WTC11 (cell line): ENCODE results near the gene C20orf144. TPM values are rescaled to one million over a fixed set of nuclear protein-coding genes. Genes with fewer than 3 reads are reported as not detected.
"Not testable (repeated sequence)": the region's sequence is repeated elsewhere in the genome, so short reads cannot be mapped to it uniquely, and the experiment has no call there.

ENCODE experiments used
- ATAC-seq: fragments of 200-7000 bp; cut with Tn5 transposase; 2 replicates; pipeline ENCODE4 v1.10.0; 2021; ENCODE audit warnings: mild to moderate bottlenecking, moderate library complexity
- CTCF ChIA-PET: fragments of 300-600 bp; sonication (Branson Sonifier 250); formaldehyde crosslinking; loops from one replicate; lab custom pipeline; 2021; ENCODE audit warnings: antibody characterized with exemption; lab: Charles Lee
- POLR2A ChIA-PET: fragments of 350-600 bp; sonication (Branson Sonifier 250); formaldehyde crosslinking; loops from one replicate; lab custom pipeline; 2021; ENCODE audit warnings: antibody characterized with exemption; lab: Charles Lee
- DNase-seq: peaks from one replicate; pipeline ENCODE4 v3.0.0; 2021; ENCODE audit warnings: low spot score
- H3K27ac Mint-ChIP-seq: 2 replicates; pipeline ENCODE4 v1.8.0; 2021; ENCODE audit warnings: mixed read lengths
- H3K27me3 Mint-ChIP-seq: 2 replicates; pipeline ENCODE4 v1.8.0; 2021; ENCODE audit warnings: low read depth, mild to moderate bottlenecking, moderate library complexity, mixed read lengths
- H3K36me3 Mint-ChIP-seq: 2 replicates; pipeline ENCODE4 v1.8.0; 2021; ENCODE audit warnings: mixed read lengths
- H3K4me1 Mint-ChIP-seq: 2 replicates; pipeline ENCODE4 v1.8.0; 2022; ENCODE audit warnings: mixed read lengths
- H3K4me3 Mint-ChIP-seq: 2 replicates; pipeline ENCODE4 v1.8.0; 2021; ENCODE audit warnings: mild to moderate bottlenecking, moderate library complexity, mixed read lengths
- H3K9me3 Mint-ChIP-seq: 2 replicates; pipeline ENCODE4 v1.8.0; 2021; ENCODE audit warnings: mixed read lengths
- EMX1 ChIP-seq: fragments of 250-450 bp; sonication (Bioruptor Pico); IDR thresholded peaks from 2 replicates; pipeline ENCODE4 v1.8.0; 2021; ENCODE audit warnings: mild to moderate bottlenecking
- GABPB1 ChIP-seq: sonication (generic); formaldehyde crosslinking; IDR thresholded peaks from 2 replicates; pipeline ENCODE4 v1.8.1; 2023; ENCODE audit warnings: mild to moderate bottlenecking, missing genetic modification reagents
- GRHL2 ChIP-seq: fragments of 250-450 bp; sonication (Bioruptor Pico); IDR thresholded peaks from 2 replicates; pipeline ENCODE4 v1.8.0; 2022; ENCODE audit warnings: mild to moderate bottlenecking, moderate library complexity; ENCODE audit not compliant: insufficient replicate concordance, severe bottlenecking
- NR2C2 ChIP-seq: sonication (generic); formaldehyde crosslinking; IDR thresholded peaks from 2 replicates; pipeline ENCODE4 v1.8.0; 2022; ENCODE audit warnings: mild to moderate bottlenecking, missing genetic modification reagents
- NR3C1 ChIP-seq: sonication (generic); formaldehyde crosslinking; conservative IDR thresholded peaks from 2 replicates; pipeline ENCODE4 v1.8.1; 2023; ENCODE audit warnings: low read depth, mild to moderate bottlenecking, missing genetic modification reagents
- PRDM15 ChIP-seq: sonication (generic); formaldehyde crosslinking; IDR thresholded peaks from 2 replicates; pipeline ENCODE4 v1.8.0; 2022; ENCODE audit warnings: missing genetic modification reagents
- PRRX2 ChIP-seq: fragments of 250-450 bp; sonication (Bioruptor Pico); IDR thresholded peaks from 2 replicates; pipeline ENCODE4 v1.8.0; 2021; ENCODE audit warnings: mild to moderate bottlenecking
- TEAD4 ChIP-seq: sonication (generic); formaldehyde crosslinking; IDR thresholded peaks from 2 replicates; pipeline ENCODE4 v1.8.0; 2022; ENCODE audit warnings: mild to moderate bottlenecking, missing genetic modification reagents
- ZNF671 ChIP-seq: fragments of 250-450 bp; sonication (Bioruptor Pico); IDR thresholded peaks from 2 replicates; pipeline ENCODE4 v1.8.0; 2021; ENCODE audit warnings: mild to moderate bottlenecking
- total RNA-seq: library from RNA; stranded (reverse); gene quantifications from 3 replicates; pipeline ENCODE4 v1.2.3, GENCODE V29; 2021
- TF ChIP-seq, protein P1 (sequence below): sonication (generic); formaldehyde crosslinking; IDR thresholded peaks from 2 replicates; pipeline ENCODE4 v1.8.0; 2022; ENCODE audit warnings: mild to moderate bottlenecking, missing genetic modification reagents
- TF ChIP-seq, protein P2 (sequence below): sonication (generic); formaldehyde crosslinking; IDR thresholded peaks from 2 replicates; pipeline ENCODE4 v1.8.1; 2022; ENCODE audit warnings: low read depth, missing genetic modification reagents, borderline replicate concordance
- TF ChIP-seq, protein P3 (sequence below): sonication (generic); formaldehyde crosslinking; IDR thresholded peaks from 2 replicates; pipeline ENCODE4 v1.8.1; 2022; ENCODE audit warnings: missing genetic modification reagents, borderline replicate concordance

C20orf144 gene
- total RNA-seq, 1 experiment from 2014 or later = 0.09 TPM

DNA sequence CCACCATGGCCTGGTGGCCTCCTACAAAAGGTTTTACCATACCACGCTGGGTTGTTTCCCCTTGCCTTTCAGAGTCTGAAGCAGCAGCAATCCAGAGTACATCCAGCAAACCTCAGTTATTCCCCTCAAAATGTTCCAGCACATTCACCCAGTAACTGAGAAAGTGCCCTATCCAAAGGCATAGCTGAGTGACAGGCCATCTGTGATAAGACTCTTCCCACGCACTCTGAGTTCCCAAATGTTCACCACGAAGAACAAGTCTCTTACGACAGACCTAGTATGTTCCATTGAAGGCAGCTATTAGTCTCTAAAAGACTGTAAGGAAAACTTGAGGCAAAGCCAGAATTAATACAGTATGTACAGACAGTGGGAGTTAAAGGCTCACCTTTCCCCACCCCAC is 31.6 kb upstream of the C20orf144 start:
- Mint-ChIP-seq H3K36me3 (peaks cover 26% of the 10 kb centered on the region), H3K4me1 (no peaks in the 10 kb centered on the region), H3K4me3 (no peak overlapping the region), H3K27me3 (no peaks in the 10 kb centered on the region), H3K9me3 (no peaks in the 10 kb centered on the region), H3K27ac (peak overlapping the region; percentile 22; the same call in 1 of the 2 replicates)
- POLR2A ChIA-PET = no interaction called here
- no peak for ATAC-seq
- TF ChIP-seq, protein P1, sequence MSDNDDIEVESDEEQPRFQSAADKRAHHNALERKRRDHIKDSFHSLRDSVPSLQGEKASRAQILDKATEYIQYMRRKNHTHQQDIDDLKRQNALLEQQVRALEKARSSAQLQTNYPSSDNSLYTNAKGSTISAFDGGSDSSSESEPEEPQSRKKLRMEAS (CRISPR knock-in tag) = no peak
- no peak for TF ChIP-seq PRRX2 (CRISPR knock-in tag)
- CTCF ChIA-PET = interaction anchor here (1.0 kb wide), 1 partner anchor 187 kb away, joined by 3 read pairs; the partner anchor contains the start of gene SNTA1
- no peak for DNase-seq

DNA sequence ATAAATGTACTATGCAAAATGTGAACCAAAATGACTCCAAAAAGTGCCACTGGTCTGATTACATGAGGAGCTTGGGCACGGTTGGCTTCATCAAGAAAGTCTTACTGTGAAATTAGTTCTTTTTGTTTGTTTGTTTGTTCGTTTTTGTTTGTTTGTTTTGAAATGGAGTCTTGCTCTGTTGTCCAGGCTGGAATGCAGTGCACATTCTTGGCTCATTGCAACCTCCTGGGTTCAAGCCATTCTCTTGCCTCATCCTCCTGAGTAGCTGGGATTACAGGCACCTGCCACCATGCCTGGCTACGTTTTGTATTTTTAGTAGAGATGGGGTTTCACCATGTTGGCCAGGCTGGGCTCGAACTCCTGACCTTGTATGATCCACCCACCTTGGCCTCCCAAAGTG is 30.2 kb upstream of the C20orf144 start:
- H3K4me1 Mint-ChIP-seq, ATAC-seq, H3K27me3 Mint-ChIP-seq, CTCF ChIA-PET, H3K27ac Mint-ChIP-seq, DNase-seq, H3K9me3 Mint-ChIP-seq, POLR2A ChIA-PET, H3K4me3 Mint-ChIP-seq: not testable (repeated sequence)
- H3K36me3 Mint-ChIP-seq = peaks cover 26% of the 10 kb centered on the region

GRCh38 chr20:33635341-33635740 is 26.8 kb upstream of the C20orf144 start:
- ATAC-seq = no peak
- Mint-ChIP-seq H3K27me3 (no peaks in the 10 kb centered on the region), H3K9me3 (no peaks in the 10 kb centered on the region), H3K36me3 (peaks cover 34% of the 10 kb centered on the region), H3K4me3 (no peak overlapping the region), H3K4me1 (no peaks in the 10 kb centered on the region), H3K27ac (no peak overlapping the region)
- DNase-seq = no peak
- TF ChIP-seq, protein P2, sequence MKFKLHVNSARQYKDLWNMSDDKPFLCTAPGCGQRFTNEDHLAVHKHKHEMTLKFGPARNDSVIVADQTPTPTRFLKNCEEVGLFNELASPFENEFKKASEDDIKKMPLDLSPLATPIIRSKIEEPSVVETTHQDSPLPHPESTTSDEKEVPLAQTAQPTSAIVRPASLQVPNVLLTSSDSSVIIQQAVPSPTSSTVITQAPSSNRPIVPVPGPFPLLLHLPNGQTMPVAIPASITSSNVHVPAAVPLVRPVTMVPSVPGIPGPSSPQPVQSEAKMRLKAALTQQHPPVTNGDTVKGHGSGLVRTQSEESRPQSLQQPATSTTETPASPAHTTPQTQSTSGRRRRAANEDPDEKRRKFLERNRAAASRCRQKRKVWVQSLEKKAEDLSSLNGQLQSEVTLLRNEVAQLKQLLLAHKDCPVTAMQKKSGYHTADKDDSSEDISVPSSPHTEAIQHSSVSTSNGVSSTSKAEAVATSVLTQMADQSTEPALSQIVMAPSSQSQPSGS = no peak
- TF ChIP-seq NR3C1 (CRISPR knock-in tag) = no peak
- CTCF ChIA-PET = interaction anchor here (1.0 kb wide), 1 partner anchor 178 kb away, joined by 3 read pairs; no protein-coding TSS in a partner anchor
- POLR2A ChIA-PET = no interaction called here

DNA sequence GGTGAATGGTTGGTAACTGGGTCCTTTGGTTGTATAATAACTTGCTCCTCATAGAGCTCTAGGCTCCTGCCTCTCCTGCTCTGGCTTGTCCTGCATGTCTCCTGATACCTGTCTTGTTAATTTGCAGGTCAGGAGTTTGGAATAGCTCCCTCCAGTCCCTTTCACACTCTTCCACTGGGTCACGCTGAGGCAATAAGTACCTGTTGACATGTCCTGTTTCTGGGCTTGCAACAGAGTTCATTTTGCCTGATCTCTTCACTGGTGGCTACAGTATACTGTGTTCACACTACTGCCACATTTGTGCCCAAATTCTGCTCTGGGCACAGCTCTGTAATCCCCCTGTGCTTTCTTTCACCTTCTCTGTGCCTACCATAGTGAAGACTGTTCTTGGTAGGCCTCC is 25.4 kb upstream of the C20orf144 start:
- Mint-ChIP-seq H3K27me3 (no peaks in the 10 kb centered on the region), H3K4me1 (no peaks in the 10 kb centered on the region), H3K9me3 (no peaks in the 10 kb centered on the region), H3K4me3 (no peak overlapping the region), H3K36me3 (peaks cover 39% of the 10 kb centered on the region), H3K27ac (no peak overlapping the region)
- no peak for DNase-seq
- TF ChIP-seq, protein P3, sequence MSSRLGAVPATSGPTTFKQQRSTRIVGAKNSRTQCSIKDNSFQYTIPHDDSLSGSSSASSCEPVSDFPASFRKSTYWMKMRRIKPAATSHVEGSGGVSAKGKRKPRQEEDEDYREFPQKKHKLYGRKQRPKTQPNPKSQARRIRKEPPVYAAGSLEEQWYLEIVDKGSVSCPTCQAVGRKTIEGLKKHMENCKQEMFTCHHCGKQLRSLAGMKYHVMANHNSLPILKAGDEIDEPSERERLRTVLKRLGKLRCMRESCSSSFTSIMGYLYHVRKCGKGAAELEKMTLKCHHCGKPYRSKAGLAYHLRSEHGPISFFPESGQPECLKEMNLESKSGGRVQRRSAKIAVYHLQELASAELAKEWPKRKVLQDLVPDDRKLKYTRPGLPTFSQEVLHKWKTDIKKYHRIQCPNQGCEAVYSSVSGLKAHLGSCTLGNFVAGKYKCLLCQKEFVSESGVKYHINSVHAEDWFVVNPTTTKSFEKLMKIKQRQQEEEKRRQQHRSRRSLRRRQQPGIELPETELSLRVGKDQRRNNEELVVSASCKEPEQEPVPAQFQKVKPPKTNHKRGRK (CRISPR knock-in tag) = no peak
- no peak for TF ChIP-seq EMX1 (CRISPR knock-in tag)
- TF ChIP-seq GRHL2 = no peak
- TF ChIP-seq ZNF671 (CRISPR knock-in tag) = no peak
- no peak for TF ChIP-seq GABPB1
- TF ChIP-seq NR2C2 (CRISPR knock-in tag) = no peak
- TF ChIP-seq, protein P1 (CRISPR knock-in tag) = no peak
- TF ChIP-seq TEAD4 (CRISPR knock-in tag) = no peak
- no peak for TF ChIP-seq PRDM15 (CRISPR knock-in tag)
- no peak for ATAC-seq
- ChIA-PET POLR2A (no interaction called here), CTCF (no interaction called here)
